ENCODE results near the gene PGA4. TPM values are rescaled to one million over a fixed set of nuclear protein-coding genes. Genes with fewer than 3 reads are reported as not detected.

The PGA4 gene
- total and polyA plus RNA-seq, 3 experiments from 2014 or later = not detected

DNA sequence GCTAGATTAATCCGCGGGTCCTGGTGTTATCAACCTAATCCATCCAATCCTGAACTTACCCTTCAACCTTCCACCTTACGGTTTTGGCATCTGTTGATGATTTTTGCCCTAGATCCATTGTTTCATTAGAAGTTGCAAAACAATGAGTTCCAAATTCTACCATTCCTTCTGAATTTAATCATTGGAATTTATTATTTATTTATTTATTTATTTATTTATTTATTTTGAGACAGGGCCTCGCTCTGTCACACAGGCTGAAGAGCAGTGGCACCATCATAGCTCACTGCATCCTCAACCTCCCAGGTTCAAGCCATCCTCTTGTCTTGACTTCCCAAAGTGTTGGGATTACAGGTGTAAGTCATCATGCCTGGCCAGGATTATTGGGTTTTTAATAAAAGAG is 40.7 kb upstream of the PGA4 start:
- Histone ChIP-seq H3K4me3 (ENCODE audit: low read length) (no peak overlapping the region), H3K27ac (ENCODE audit: low read depth, low read length) (no peak overlapping the region), H3K4me1 (ENCODE audit: insufficient read depth, low read length) (no peaks in the 10 kb centered on the region), H3K9me3 (ENCODE audit: low read length) (no peaks in the 10 kb centered on the region), H3K36me3 (ENCODE audit: insufficient read depth, low read length) (no peaks in the 10 kb centered on the region), H3K27me3 (ENCODE audit: insufficient read depth, low read length, poor library complexity, severe bottlenecking) (no peaks in the 10 kb centered on the region)
- peaks cover 6 to 20% of the 10 kb centered on the region in 2 donors for H3K27me3 Mint-ChIP-seq
- no peak overlapping the region for H3K4me3 Mint-ChIP-seq
- no peaks in the 10 kb centered on the region for H3K9me3 Mint-ChIP-seq
- DNase-seq = no peak
- ChIA-PET CTCF (no interaction called here), POLR2A (no interaction called here)
- H3K27ac Mint-ChIP-seq = no peak overlapping the region
- H3K36me3 Mint-ChIP-seq = no peaks in the 10 kb centered on the region
- H3K4me1 Mint-ChIP-seq = no peaks in the 10 kb centered on the region

DNA sequence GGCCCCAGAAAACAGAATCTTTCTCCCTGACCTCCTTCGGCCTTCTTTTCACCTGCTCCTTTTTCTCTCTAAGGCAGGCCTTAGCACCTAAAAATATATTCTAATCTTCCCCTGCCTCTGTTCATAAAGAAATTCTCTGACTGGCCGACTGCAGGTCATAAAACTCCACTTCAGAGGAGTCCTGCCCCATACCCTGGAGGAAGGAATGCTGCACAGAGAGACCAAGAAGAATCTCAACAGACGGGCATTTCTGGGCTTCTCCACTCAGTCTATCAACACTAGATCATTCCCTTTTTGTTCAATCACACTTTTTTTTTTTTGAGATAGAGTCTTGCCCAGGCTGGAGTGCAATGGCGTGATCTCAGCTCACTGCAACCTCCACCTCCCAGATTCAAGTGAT is 38.5 kb upstream of the PGA4 start:
- no peaks in the 10 kb centered on the region for H3K9me3 ChIP-seq (ENCODE audit: low read length)
- H3K27me3 ChIP-seq (ENCODE audit: insufficient read depth, low read length, poor library complexity, severe bottlenecking) = no peaks in the 10 kb centered on the region
- H3K4me3 Mint-ChIP-seq = no peak overlapping the region
- ChIA-PET CTCF (no interaction called here), POLR2A (no interaction called here)
- no peaks in the 10 kb centered on the region for H3K9me3 Mint-ChIP-seq
- H3K4me3 ChIP-seq (ENCODE audit: low read length) = no peak overlapping the region
- DNase-seq = no peak
- H3K27me3 Mint-ChIP-seq = peaks cover 6 to 20% of the 10 kb centered on the region in 2 donors
- peak overlapping the region in 1 of 8 donors; percentile 47 for H3K27ac Mint-ChIP-seq
- H3K36me3 ChIP-seq (ENCODE audit: insufficient read depth, low read length) = no peaks in the 10 kb centered on the region
- no peaks in the 10 kb centered on the region for H3K36me3 Mint-ChIP-seq
- H3K4me1 Mint-ChIP-seq = no peaks in the 10 kb centered on the region
- H3K27ac ChIP-seq (ENCODE audit: low read depth, low read length) = no peak overlapping the region
- no peaks in the 10 kb centered on the region for H3K4me1 ChIP-seq (ENCODE audit: insufficient read depth, low read length)

GRCh38 chr11:61186504-61186903 is 35.6 kb upstream of the PGA4 start:
- no peaks in the 10 kb centered on the region for H3K36me3 Mint-ChIP-seq
- DNase-seq = no peak
- Histone ChIP-seq H3K27ac (ENCODE audit: low read depth, low read length) (no peak overlapping the region), H3K27me3 (ENCODE audit: insufficient read depth, low read length, poor library complexity, severe bottlenecking) (no peaks in the 10 kb centered on the region), H3K36me3 (ENCODE audit: insufficient read depth, low read length) (no peaks in the 10 kb centered on the region), H3K4me3 (ENCODE audit: low read length) (no peak overlapping the region), H3K9me3 (ENCODE audit: low read length) (no peaks in the 10 kb centered on the region), H3K4me1 (ENCODE audit: insufficient read depth, low read length) (no peaks in the 10 kb centered on the region)
- H3K4me1 Mint-ChIP-seq = no peaks in the 10 kb centered on the region
- peaks cover 0 to 14% of the 10 kb centered on the region in 2 donors for H3K27me3 Mint-ChIP-seq
- CTCF ChIA-PET = interaction anchor here (0.9 to 3.5 kb wide), 20 partner anchors 8 to 393 kb away, joined by 3 to 35 read pairs (median 4); no protein-coding TSS in a partner anchor
- no peak overlapping the region for H3K4me3 Mint-ChIP-seq
- no peak overlapping the region for H3K27ac Mint-ChIP-seq
- H3K9me3 Mint-ChIP-seq = peaks cover 0 to 1% (median 0%) of the 10 kb centered on the region in 5 donors
- POLR2A ChIA-PET = no interaction called here

GRCh38 chr11:61187505-61188130 is 34.5 kb upstream of the PGA4 start:
- H3K27ac ChIP-seq (ENCODE audit: low read depth, low read length) = no peak overlapping the region
- H3K27ac Mint-ChIP-seq = peak overlapping the region in 1 of 8 donors; percentile 73
- H3K27me3 Mint-ChIP-seq = peaks cover 0 to 17% of the 10 kb centered on the region in 2 donors
- no peaks in the 10 kb centered on the region for H3K36me3 ChIP-seq (ENCODE audit: insufficient read depth, low read length)
- peaks cover 0 to 1% (median 0%) of the 10 kb centered on the region in 5 donors for H3K9me3 Mint-ChIP-seq
- POLR2A ChIA-PET = interaction anchor here (0.6 kb wide), 1 partner anchor 173 kb away, joined by 4 read pairs; no protein-coding TSS in a partner anchor
- H3K4me1 ChIP-seq (ENCODE audit: insufficient read depth, low read length) = no peaks in the 10 kb centered on the region
- H3K4me1 Mint-ChIP-seq = no peaks in the 10 kb centered on the region
- no peak overlapping the region for H3K4me3 ChIP-seq (ENCODE audit: low read length)
- no peaks in the 10 kb centered on the region for H3K9me3 ChIP-seq (ENCODE audit: low read length)
- peak; percentile 63 to 86 (median 71) for DNase-seq
- H3K4me3 Mint-ChIP-seq = no peak overlapping the region
- no peaks in the 10 kb centered on the region for H3K36me3 Mint-ChIP-seq
- CTCF ChIA-PET = interaction anchor here (0.6 to 3.5 kb wide), 33 partner anchors 9 to 394 kb away, joined by 3 to 35 read pairs (median 4); partner anchors contain the start of gene TMEM109
- H3K27me3 ChIP-seq (ENCODE audit: insufficient read depth, low read length, poor library complexity, severe bottlenecking) = no peaks in the 10 kb centered on the region

- POLR2A ChIA-PET = no interaction called here
- no peak overlapping the region for H3K4me3 Mint-ChIP-seq
- no peaks in the 10 kb centered on the region for H3K4me1 Mint-ChIP-seq
- H3K36me3 Mint-ChIP-seq = no peaks in the 10 kb centered on the region
- H3K9me3 Mint-ChIP-seq = peaks cover 0 to 1% (median 0%) of the 10 kb centered on the region in 5 donors
- CTCF ChIA-PET = interaction anchor here (0.9 kb wide), 1 partner anchor 220 kb away, joined by 3 read pairs; no protein-coding TSS in a partner anchor
- H3K4me3 ChIP-seq (ENCODE audit: low read length) = no peak overlapping the region
- no peaks in the 10 kb centered on the region for H3K27me3 ChIP-seq (ENCODE audit: insufficient read depth, low read length, poor library complexity, severe bottlenecking)
- H3K27ac Mint-ChIP-seq = no peak overlapping the region
- no peaks in the 10 kb centered on the region for H3K9me3 ChIP-seq (ENCODE audit: low read length)
- DNase-seq = no peak
- no peaks in the 10 kb centered on the region for H3K36me3 ChIP-seq (ENCODE audit: insufficient read depth, low read length)
- no peaks in the 10 kb centered on the region for H3K4me1 ChIP-seq (ENCODE audit: insufficient read depth, low read length)
- H3K27ac ChIP-seq (ENCODE audit: low read depth, low read length) = no peak overlapping the region
- H3K27me3 Mint-ChIP-seq = peaks cover 0 to 18% of the 10 kb centered on the region in 2 donors
Observed at GRCh38 chr11:61189933-61190332, 32.2 kb upstream of the PGA4 start.

GRCh38 chr11:61193596-61193995 is 28.6 kb upstream of the PGA4 start:
- Mint-ChIP-seq H3K4me1 (no peaks in the 10 kb centered on the region), H3K9me3 (peaks cover 0 to 1% (median 0%) of the 10 kb centered on the region in 5 donors), H3K27ac (no peak overlapping the region), H3K27me3 (peaks cover 10 to 34% of the 10 kb centered on the region in 2 donors), H3K36me3 (no peaks in the 10 kb centered on the region), H3K4me3 (no peak overlapping the region)
- Histone ChIP-seq H3K9me3 (ENCODE audit: low read length) (no peaks in the 10 kb centered on the region), H3K36me3 (ENCODE audit: insufficient read depth, low read length) (no peaks in the 10 kb centered on the region), H3K4me3 (ENCODE audit: low read length) (no peak overlapping the region), H3K4me1 (ENCODE audit: insufficient read depth, low read length) (no peaks in the 10 kb centered on the region), H3K27ac (ENCODE audit: low read depth, low read length) (no peak overlapping the region), H3K27me3 (ENCODE audit: insufficient read depth, low read length, poor library complexity, severe bottlenecking) (no peaks in the 10 kb centered on the region)
- no peak for DNase-seq
- ChIA-PET CTCF (no interaction called here), POLR2A (no interaction called here)

GRCh38 chr11:61194169-61194671 is 27.9 kb upstream of the PGA4 start:
- no peak overlapping the region for H3K27ac ChIP-seq (ENCODE audit: low read depth, low read length)
- no peaks in the 10 kb centered on the region for H3K36me3 Mint-ChIP-seq
- H3K9me3 Mint-ChIP-seq = peaks cover 0 to 1% (median 0%) of the 10 kb centered on the region in 5 donors
- POLR2A ChIA-PET = no interaction called here
- DNase-seq = no peak
- peak overlapping the region in 1 of 8 donors; percentile 57 for H3K27ac Mint-ChIP-seq
- H3K4me1 Mint-ChIP-seq = no peaks in the 10 kb centered on the region
- no peaks in the 10 kb centered on the region for H3K27me3 ChIP-seq (ENCODE audit: insufficient read depth, low read length, poor library complexity, severe bottlenecking)
- CTCF ChIA-PET = no interaction called here
- H3K27me3 Mint-ChIP-seq = peaks cover 10 to 37% of the 10 kb centered on the region in 2 donors
- H3K9me3 ChIP-seq (ENCODE audit: low read length) = no peaks in the 10 kb centered on the region
- H3K4me3 ChIP-seq (ENCODE audit: low read length) = no peak overlapping the region
- no peaks in the 10 kb centered on the region for H3K4me1 ChIP-seq (ENCODE audit: insufficient read depth, low read length)
- H3K36me3 ChIP-seq (ENCODE audit: insufficient read depth, low read length) = no peaks in the 10 kb centered on the region
- no peak overlapping the region for H3K4me3 Mint-ChIP-seq

DNA sequence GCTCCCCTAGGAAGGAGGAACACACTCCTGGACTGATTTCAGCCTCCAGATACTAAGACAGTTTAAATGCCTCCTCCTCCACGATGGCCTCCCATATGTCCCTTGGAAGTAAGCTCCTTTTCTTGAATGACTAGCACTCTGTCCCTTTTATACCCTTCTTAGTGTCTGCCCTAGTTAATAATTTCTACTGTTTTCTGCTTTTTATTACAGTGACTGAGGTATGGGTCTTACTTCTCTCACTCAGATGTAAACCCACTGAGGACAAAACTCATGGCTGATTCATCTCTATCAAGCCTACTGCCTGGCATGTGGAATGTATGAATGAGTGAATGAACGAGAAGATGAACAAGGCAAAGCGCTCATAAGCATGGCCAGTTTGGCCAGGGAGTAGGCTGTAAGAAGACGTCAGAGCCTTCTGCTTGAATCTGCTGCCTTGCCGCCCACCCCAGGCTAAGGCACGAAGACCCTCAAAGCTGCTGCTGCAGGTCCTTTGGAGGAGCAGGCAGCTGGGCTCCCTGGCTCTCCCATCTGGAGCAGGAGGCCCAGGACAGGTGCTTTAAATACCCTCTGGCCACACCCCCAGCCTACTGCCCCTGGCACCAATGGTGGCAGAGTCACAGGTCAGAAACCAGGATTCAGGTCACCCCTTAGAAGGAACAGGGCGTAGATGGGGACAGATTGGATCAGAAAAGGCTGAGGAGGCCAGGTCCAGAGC is 27.0 kb upstream of the PGA4 start:
- POLR2A ChIA-PET = no interaction called here

More for the DNA sequence above, 27.0 kb upstream of the PGA4 start:
- CTCF ChIA-PET = no interaction called here
- H3K27me3 Mint-ChIP-seq = peaks cover 10 to 39% of the 10 kb centered on the region in 2 donors
- Histone ChIP-seq H3K36me3 (ENCODE audit: insufficient read depth, low read length) (no peaks in the 10 kb centered on the region), H3K27ac (ENCODE audit: low read depth, low read length) (no peak overlapping the region), H3K9me3 (ENCODE audit: low read length) (no peaks in the 10 kb centered on the region), H3K27me3 (ENCODE audit: insufficient read depth, low read length, poor library complexity, severe bottlenecking) (no peaks in the 10 kb centered on the region), H3K4me1 (ENCODE audit: insufficient read depth, low read length) (no peaks in the 10 kb centered on the region), H3K4me3 (ENCODE audit: low read length) (no peak overlapping the region)
- peaks cover 0 to 1% (median 0%) of the 10 kb centered on the region in 5 donors for H3K9me3 Mint-ChIP-seq
- peak overlapping the region in 1 of 8 donors; percentile 47 for H3K27ac Mint-ChIP-seq
- H3K36me3 Mint-ChIP-seq = no peaks in the 10 kb centered on the region
- no peak for DNase-seq
- no peak overlapping the region for H3K4me3 Mint-ChIP-seq
- H3K4me1 Mint-ChIP-seq = no peaks in the 10 kb centered on the region

All from CD8-positive, alpha-beta memory T cell (primary cell).